Putamen (tissue), 1 donor: ENCODE results near the gene RNF130.
"Not testable (repeated sequence)": the region's sequence is repeated elsewhere in the genome, so short reads cannot be mapped to it uniquely, and the experiment has no call there.

Source experiments
- DNase-seq: peaks from one replicate; pipeline ENCODE4 v3.0.0-alpha.2; 2016; ENCODE audit warnings: low spot score

Gene RNF130

GRCh38 chr5:179974246-179974945 lies 97.2 kb downstream of the RNF130 start:
- DNase-seq, result no peak

GRCh38 chr5:179973391-179973790 lies 98.2 kb downstream of the RNF130 start:
- DNase-seq, result no peak

- no peak for DNase-seq
These were observed 102.4 kb downstream of the RNF130 start for GRCh38 chr5:179969110-179969509.

- DNase-seq, result no peak
These were observed 104.1 kb downstream of the RNF130 start for GRCh38 chr5:179967489-179967888.

DNA sequence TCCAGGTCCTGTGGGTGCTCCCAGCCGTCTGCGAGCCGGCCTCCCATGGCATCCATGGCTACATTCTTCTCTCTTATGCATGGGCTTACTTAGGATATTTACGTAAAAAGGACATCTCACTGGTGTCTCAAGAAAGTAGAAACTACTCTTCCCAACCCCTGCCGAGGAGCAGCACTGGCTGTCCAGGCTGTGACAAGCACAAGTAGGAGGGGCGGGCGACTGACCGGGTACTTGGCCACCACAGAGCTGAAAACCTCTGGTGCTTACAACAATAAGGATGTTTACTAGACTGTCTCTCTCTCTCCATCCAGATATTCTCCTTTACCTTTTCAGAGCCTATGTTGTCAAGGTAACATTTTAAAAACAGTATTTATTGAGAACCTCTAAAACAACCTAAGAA lies 107.5 kb downstream of the RNF130 start:
- DNase-seq, result peak; percentile 31

DNA sequence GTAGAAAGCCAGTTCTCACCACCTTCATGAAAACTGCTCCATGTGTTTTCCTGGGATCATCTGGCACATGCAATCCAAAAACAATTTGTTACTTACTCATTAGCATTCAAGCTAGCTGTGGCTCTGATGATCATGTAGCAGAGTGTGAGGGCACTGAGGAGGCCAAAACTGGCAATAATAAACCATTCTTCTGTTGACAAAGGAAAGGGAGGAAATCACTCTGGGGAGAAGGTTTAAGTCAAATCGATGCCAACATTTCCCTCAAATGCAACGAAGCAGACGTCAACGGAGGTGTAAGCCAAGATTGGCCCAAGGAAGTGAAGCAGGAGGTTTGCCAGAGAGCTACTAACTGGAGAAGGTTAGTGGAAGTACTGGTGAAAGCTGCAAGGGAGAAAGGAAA lies 108.2 kb downstream of the RNF130 start:
- DNase-seq, result peak; percentile 62

DNA sequence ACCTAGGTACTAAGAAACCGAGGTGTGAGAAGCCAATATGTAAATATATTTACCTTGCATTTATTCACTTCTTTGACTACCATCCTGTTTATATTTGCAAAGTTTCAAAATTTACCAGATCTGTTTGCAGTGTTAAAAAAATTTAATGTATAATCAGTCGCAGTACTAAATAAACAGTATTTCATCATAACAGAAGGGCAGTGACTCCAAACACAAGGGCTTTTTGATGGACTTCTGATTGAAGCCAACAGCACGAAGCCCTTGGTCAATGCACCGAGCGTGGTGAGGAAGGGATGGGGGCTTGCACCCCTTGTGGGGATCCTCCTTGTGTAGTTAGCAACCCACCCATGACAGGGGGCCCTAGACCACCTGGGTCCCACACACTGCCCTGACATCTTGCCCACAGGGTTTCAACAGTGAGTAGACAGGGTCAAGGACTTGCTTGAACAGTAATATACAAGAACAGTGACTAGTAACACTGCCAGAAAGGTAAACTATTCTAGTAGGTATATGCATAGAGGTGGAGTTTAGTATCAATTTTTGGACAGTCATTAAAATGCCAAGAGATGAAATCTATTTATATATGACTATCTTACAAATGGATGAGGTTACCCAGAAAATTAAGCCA lies 111.2 kb downstream of the RNF130 start:
- no peak for DNase-seq

DNA sequence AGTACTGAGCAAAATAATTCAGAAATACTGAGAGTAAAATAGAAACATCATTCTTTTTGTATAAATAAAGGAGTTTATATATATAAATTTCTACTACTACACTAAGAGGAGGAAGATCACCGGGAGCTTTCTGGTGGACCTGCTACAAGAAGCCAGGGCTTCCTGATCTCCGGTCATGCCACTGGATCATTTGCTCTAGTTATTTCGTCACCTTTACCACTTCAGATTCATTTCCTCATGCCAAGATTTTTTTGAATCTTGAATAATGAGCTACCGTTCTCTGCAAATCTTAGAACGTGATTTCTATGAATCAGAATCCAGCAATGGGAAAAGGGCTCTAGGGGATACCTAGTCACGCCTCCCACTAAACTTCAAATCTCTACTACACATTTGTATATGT lies 111.9 kb downstream of the RNF130 start:
- no peak for DNase-seq

DNA sequence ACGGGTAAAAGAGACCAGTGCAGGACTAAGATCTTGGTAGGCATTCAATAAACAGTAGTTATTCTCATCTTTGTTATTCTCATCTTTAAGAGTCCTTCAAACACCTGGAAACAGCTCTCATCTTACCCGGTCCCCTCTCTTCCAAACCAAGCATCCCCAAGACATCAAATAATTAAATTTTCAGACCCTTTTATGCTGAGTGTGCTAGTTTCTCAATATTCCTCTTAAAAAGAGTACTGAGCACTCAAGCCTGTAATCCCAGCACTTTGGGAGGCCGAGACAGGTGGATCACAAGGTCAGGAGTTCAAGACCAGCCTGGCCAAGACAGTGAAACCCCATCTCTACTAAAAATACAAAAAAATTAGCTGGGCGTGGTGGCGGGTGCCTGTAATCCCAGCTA lies 112.4 kb downstream of the RNF130 start:
- DNase-seq, result not testable (repeated sequence)

DNA sequence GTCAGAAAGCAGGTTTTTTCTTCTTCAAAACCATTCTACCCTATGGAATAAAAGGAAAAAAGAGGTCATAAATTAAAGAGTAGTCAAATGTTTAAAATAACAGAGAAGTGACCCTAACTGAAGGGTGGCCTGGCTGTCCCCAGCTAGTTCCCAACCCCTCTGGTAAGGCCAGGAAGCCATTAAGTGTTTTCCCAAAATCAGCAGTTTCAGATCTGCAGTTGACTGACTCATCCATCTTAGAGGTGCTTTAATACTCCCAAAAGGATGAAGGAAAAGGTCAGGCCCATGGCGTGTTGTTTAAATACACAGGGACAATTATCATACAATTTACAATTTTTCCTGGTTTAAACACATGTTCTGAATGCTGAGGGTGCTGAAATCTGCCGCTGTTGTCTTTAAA lies 115.9 kb downstream of the RNF130 start:
- DNase-seq, result no peak

- no peak for DNase-seq
These were observed 116.5 kb downstream of the RNF130 start for GRCh38 chr5:179955062-179955461.

- DNase-seq, result no peak
These were observed 117.1 kb downstream of the RNF130 start for GRCh38 chr5:179954434-179954833.

DNA sequence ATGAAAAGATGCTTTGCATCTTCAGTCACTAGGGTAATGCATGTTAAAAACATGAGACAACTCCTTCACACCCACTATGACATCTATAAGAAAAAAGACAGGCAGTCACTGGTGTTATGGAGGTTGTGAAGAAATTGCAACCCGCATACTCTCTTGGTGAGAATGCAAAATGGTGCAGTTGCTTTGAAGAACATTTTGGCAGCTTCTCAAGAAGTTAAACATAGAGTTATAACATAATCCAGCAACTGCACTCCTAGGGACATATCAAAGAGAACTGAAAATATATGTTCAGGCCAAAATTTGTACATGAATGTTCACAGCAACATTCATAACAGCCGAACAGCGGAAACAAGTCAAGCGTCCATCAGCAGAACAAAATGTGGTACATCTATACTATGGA lies 117.6 kb downstream of the RNF130 start:
- no peak for DNase-seq

DNA sequence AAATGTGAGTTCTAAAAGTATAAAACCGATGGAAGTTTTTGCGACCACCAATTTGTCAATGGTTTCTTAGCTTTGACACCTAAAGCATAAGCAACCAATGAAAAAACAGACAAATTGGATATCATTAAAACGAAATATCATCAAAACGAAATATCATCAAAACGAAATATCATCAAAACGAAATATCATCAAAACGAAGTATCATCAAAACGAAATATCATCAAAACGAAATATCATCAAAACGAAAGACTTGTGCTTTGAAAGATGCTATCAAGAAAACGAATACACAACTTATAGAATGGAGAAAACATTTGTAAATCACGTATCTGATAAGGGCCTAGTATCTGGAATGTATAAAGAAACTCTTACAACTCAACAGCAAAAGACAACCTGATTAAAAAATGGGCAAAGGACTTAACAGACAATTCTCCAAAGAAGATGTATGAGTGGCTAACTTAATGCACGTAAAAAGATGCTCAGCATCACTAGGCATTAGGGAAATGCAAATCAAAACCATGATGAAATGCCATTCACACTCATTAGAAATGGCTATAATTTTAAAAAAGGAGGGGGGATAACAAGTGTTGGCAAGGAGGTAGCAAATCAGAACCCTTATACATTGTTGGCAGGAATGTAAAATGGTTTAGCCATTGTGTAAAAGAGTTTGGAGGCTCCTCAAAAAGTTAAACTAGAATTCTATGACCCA lies 134.4 kb downstream of the RNF130 start:
- no peak for DNase-seq

- DNase-seq, result no peak
These were observed 140.6 kb downstream of the RNF130 start for GRCh38 chr5:179930788-179931473.

DNA sequence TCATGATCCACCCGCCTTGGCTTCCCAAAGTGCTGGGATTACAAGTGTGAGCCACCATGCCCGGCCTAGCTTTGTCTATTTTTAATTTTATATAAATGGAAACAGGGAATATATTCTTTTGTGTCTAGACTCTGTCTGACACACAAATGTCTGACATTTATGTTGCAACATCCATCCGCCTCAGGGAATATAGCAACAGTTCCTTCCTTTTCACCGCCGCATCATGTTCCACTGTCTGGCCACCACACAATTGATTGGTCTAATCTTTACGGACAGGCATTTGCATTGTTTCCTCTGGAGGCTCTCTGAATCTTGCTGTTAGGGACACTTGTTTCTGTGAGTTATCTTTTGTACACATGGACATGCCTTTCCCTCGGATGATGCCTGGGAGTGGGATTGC lies 143.7 kb downstream of the RNF130 start:
- DNase-seq, result no peak

DNA sequence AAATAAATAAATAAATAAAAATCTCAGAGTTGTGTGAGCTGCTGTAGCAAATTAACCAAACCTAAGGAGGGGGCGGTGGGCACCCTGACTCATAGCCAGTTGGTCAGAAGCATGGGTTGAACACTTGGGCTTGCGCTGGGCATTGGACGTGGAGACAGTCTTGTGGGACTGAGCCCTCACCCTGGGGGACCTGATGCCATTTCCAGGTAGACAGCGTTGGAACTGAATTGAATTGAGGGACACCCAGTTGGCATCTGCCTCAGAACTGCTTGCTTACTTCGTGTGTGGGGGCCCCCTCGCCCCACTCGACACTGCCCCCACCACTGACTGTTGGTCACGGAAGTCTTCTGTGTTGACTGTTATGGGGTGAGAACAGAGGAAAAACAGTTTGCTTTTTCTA lies 144.9 kb downstream of the RNF130 start:
- DNase-seq, result no peak

DNA sequence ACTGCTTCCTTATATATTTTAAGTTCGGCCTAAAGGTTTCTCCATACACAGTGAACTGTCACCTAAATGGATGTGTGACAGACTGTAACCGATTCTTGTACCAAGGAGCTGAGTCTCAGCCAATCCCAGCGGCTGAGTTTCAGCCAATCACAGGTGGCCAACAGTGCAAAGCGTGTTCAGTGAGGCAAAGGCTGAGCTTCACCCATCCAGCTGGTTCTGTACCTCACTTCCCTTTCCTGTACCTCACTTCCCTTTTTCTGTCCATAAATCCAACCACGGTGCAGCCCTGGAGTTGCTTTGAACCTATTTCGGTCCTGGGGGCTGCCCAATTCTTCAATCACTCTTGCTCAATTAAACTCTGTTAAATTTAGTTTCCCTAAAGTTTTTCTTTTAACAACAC lies 148.1 kb downstream of the RNF130 start:
- no peak for DNase-seq

DNA sequence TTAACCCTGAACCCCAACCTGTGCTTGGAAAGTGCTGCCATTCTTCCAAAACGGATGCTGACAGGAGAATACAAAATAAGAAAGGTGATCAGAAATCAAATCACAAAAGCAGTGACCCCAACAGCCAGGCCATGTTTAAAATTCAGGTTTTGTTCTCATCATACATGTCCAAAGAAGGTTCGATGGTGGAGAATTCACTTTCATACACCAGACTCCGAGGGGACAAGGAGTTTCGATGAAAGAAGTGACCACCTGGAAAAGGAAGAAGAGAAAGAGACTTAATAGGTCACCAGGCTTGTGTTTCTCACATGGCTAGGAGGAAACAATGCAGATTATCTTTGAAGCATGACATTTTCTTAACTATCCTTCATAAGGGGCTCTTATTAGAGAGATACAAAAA lies 151.4 kb downstream of the RNF130 start:
- DNase-seq, result no peak

DNA sequence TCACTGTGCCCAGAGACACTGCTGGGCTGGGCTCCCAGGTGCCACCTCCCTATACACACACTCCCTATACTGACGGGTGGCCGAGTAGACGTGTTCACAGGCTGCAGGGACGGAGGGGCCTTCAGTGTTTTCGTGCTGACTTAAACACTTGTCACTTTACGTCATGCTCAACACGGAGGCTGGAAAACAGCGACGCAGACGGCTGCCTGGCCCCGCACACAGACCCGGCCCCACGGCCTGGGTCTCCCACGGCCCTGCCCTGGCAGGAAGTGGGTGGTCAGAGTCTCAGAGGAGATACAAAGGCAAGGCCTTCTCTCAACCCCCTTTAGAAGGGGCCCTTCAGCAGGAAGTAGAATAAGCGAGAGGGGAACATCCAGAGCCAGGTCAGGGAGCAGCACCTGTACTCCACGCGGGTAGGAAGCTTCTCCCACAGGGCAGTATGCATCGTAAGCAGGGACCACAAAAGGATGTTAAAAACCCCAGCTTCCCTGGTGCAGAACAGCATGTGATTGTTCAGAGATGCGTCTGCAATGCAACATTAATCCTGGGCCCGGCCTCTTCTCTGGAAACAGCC lies 152.0 kb downstream of the RNF130 start:
- no peak for DNase-seq

DNA sequence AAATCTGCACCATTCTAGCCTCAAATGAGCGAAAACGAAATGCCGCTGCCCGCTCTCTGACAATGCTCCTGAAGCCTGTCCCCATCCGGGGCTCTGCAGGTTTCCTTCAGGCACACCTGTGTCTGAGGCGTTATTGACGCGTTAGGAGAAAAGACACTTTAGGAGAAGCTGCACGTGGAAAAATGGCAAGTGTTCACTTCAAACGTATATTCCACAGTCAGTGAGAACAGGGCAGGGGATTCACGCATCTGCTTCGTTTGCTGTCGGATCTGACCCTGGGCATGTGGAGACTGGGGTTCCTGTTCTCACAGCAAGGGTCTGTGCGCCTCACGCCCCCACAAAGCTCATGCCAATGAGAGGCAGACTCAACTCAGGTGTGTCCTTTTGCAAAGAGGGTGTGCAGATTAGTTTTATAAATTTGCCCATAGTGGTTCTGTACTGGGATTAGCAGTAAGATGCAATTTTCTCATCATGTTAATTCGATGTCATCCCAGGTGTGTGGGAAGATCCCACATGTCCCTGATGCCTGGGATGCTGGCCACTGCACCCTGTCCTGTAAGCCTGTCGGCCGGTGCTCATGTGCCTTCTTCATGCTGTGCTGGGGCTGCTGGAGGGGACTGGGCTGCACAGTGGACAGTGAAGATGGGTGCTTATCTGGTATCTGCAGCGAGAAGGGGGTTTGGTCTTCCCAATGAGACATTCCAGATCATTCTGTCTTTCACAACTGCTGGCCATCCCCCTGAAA lies 152.6 kb downstream of the RNF130 start:
- no peak for DNase-seq

- DNase-seq, result no peak
These were observed 155.0 kb downstream of the RNF130 start for GRCh38 chr5:179916523-179916922.
